ENCODE data around the gene ANKLE1.
A peak's percentile ranks its signal among the peaks of the same experiment; 100 is the strongest.
"Not testable (repeated sequence)": the region's sequence is repeated elsewhere in the genome, so short reads cannot be mapped to it uniquely, and the experiment has no call there.

Gene ANKLE1

DNA sequence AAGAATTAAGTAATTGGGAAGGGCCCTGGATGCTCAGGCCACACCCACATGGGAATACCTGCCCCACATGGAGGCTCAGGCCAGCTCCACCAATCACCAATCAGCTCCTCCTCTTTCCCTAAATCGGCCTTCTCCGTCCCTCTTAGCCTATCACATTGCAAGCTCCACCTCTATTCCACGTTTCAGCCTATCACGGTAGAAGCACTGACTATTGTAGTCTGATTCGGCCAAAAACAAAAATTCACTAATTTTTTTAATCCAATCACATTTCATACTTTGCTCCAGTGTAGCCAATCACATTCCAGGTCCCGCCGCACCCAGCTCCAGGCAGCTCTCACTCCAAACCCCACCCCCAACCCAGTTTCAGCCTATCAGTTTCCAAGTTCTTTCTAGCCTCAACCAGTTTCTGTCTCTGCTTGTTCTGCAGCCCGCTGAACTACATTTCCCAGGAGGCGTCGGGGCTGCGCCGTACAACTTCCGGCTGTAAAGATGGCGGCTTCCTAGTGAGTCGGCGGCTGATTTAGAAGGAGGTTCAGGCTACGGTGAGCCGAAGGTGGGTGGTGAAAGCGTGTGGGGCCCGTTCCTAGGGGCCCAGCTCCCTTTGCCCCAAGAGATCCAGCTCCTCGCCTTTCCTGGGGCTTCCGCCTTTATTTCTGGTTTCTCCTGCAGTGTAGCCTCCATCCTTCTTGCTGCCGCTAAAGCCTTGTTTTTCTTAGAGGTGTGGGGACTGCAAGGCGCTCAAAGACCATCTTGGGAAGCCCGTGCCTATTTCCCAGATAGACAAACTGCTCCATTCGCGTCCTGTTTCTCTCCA lies 14.5 kb upstream of the ANKLE1 start, which contains the start of gene BABAM1:
TSS of gene BABAM1 (plus strand) at position 469 of the 814 bp plus-strand sequence. CDS start 1,364 bp downstream, outside the sequence.
- DNase-seq (ENCODE audit: low read depth), result peak; percentile 99
- TF ChIP-seq, protein P1, sequence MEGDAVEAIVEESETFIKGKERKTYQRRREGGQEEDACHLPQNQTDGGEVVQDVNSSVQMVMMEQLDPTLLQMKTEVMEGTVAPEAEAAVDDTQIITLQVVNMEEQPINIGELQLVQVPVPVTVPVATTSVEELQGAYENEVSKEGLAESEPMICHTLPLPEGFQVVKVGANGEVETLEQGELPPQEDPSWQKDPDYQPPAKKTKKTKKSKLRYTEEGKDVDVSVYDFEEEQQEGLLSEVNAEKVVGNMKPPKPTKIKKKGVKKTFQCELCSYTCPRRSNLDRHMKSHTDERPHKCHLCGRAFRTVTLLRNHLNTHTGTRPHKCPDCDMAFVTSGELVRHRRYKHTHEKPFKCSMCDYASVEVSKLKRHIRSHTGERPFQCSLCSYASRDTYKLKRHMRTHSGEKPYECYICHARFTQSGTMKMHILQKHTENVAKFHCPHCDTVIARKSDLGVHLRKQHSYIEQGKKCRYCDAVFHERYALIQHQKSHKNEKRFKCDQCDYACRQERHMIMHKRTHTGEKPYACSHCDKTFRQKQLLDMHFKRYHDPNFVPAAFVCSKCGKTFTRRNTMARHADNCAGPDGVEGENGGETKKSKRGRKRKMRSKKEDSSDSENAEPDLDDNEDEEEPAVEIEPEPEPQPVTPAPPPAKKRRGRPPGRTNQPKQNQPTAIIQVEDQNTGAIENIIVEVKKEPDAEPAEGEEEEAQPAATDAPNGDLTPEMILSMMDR (IDR thresholded peaks at IDR 0.05; ENCODE audit: insufficient read depth, low read depth, low read length, missing control alignments), result peak; percentile 1
- peak within 1 kb of the TSS; percentile 99 for H3K4me3 ChIP-seq (ENCODE audit: low read length)

DNA sequence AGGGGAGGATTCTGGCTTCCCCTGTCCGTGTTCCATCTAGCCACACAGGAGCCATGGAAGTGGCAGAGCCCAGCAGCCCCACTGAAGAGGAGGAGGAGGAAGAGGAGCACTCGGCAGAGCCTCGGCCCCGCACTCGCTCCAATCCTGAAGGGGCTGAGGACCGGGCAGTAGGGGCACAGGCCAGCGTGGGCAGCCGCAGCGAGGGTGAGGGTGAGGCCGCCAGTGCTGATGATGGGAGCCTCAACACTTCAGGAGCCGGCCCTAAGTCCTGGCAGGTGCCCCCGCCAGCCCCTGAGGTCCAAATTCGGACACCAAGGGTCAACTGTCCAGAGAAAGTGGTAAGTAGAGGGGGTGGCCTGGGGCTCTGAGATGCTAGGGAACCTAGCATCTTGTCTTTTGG lies 12.9 kb upstream of the ANKLE1 start:
- no peak for DNase-seq (ENCODE audit: low read depth)
- no peak overlapping the region for H3K4me3 ChIP-seq (ENCODE audit: low read length)
- TF ChIP-seq, protein P1 (IDR thresholded peaks at IDR 0.05; ENCODE audit: insufficient read depth, low read depth, low read length, missing control alignments), result no peak

DNA sequence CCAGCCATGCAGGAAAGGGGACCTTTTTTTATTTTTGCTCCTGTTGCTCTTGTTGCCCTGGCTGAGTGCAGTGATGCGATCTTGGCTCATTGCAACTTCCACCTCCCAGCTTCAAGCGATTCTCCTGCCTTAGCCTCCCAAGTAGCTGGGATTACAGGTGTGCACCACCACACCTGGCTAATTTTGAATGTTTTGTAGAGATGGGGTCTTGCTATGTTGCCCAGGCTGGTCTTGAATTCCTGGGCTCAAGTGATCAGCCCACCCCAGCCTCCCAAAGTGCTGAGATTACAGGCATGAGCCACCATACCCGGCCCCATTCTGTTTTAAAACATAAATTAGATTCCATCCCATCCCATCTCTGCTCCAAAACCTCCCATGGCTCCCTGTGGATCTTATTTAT lies 6.8 kb upstream of the ANKLE1 start:
- not testable (repeated sequence) for DNase-seq (ENCODE audit: low read depth); H3K4me3 ChIP-seq (ENCODE audit: low read length)

DNA sequence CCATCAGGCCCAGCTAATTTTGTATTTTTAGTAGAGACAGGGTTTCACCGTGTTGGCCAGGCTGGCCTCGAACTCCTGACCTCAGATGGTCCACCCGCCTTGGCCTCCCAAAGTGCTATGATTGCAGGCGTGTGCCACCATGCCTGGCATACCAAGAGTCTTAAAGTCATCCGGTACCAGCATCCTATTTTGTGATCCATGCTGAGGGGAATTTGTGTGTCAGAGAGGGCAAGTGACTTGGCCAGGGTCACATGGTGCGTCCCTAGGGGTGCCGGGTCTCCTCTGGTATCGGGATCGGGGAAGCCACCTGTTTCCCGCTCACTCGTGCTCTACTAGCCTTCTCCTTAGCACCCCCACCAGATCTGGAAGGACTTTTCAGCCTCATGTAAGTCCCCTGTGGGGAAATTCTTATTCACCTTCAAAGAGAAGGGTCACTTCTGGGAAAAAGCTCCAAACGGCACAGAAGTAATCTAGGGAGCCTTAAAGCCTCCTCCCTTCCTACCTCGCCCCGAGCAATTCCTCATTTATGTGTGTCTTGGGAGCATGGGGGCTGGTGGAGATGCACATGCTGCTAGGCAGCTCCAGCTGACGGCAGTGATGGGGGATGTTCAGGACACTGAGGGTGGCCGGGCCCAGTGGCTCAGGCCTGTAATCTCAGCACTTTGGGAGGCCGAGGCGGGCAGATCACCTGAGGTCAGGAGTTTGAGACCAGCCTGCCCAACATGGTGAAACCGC lies 6.1 kb upstream of the ANKLE1 start:
- TF ChIP-seq, protein P1 (IDR thresholded peaks at IDR 0.05; ENCODE audit: insufficient read depth, low read depth, low read length, missing control alignments), result no peak
- no peak overlapping the region for H3K4me3 ChIP-seq (ENCODE audit: low read length)
- no peak for DNase-seq (ENCODE audit: low read depth)

DNA sequence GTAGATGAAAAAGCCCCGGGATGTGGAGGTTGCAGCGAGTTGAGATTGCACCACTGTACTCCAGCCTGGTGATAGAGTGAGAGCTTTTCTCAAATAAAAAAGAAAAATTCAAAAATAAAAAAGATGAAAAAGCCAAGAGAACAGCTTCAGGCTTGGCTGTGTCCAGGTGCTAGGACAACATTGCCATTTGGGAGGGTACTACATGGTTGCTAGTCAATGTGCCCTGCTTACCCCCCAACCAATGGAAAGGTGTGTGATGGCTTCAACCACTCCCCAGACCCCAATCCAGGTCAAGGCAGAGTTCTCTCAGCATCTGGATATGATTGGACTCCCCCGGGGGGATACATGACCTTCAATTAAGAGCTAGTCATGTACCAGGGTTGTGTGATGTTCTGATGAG lies 2.3 kb upstream of the ANKLE1 start:
- TF ChIP-seq, protein P1 (IDR thresholded peaks at IDR 0.05; ENCODE audit: insufficient read depth, low read depth, low read length, missing control alignments), result no peak

DNA sequence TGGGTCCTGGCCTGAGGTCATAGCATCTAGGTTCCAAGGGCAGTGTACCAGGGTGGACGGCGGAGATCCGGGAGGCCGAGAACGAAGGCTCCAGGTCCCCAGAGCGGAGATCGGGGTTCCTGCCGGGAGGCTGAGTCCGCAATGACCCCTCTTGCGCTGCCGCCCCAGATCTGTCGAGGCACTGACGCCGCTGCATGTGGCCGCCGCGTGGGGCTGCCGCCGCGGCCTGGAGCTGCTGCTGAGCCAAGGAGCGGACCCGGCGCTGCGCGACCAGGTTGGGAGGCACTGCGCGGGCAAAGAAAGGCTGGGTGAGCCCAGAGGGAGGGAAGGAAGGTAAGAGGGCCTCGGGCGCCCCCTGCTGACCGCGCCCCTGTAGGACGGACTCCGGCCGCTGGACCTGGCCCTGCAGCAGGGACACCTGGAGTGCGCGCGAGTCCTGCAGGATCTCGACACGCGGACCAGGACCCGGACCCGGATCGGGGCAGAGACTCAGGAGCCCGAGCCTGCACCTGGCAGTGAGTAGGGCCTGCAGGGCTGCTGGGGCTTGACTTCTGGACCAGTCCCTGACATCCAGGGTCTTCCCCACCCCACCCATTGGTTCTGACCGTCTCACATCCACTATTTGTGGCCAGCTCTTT lies 906 bp downstream of the ANKLE1 start:
- DNase-seq (ENCODE audit: low read depth), result peak; percentile 82
- TF ChIP-seq, protein P1 (IDR thresholded peaks at IDR 0.05; ENCODE audit: insufficient read depth, low read depth, low read length, missing control alignments), result peak; percentile 74

More for the DNA sequence above, 2.3 kb upstream of the ANKLE1 start:
- H3K4me3 ChIP-seq (ENCODE audit: low read length), result no peak overlapping the region
- no peak for DNase-seq (ENCODE audit: low read depth)

DNA sequence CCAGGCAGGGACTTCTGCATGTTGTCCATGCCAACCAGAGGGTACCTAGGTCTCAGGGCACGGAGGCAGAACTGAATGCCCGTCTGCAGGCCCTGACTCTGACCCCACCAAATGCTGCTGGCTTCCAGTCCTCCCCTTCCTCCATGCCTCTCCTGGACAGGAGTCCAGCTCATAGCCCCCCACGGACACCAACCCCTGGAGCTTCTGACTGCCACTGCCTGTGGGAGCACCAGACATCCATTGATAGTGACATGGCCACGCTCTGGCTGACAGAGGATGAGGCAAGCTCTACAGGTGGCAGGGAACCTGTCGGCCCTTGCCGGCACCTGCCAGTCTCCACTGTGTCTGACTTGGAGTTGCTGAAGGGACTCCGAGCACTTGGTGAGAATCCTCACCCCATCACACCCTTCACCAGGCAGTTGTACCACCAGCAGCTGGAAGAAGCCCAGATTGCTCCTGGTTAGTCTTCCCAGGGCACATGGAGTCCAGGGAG lies 1.8 kb downstream of the ANKLE1 start:
- TF ChIP-seq, protein P1 (IDR thresholded peaks at IDR 0.05; ENCODE audit: insufficient read depth, low read depth, low read length, missing control alignments), result no peak
- H3K4me3 ChIP-seq (ENCODE audit: low read length), result no peak overlapping the region
- no peak for DNase-seq (ENCODE audit: low read depth)

More for the DNA sequence above, 906 bp downstream of the ANKLE1 start:
- H3K4me3 ChIP-seq (ENCODE audit: low read length), result peak overlapping the region; percentile 45

Measured in epithelial cell of esophagus (primary cell).